HG03342 (cell line): ENCODE data around the gene DHDDS.

Experiments used
- ATAC-seq: cut with Tn5 transposase; IDR thresholded peaks from one replicate; pipeline ENCODE4 v1.9.1; 2021; ENCODE audit warnings: mild to moderate bottlenecking, moderate library complexity; ENCODE audit not compliant: unreplicated experiment

The DHDDS gene

GRCh38 chr1:26417111-26417759, 14.9 kb upstream of the DHDDS start:
- ATAC-seq: no peak

GRCh38 chr1:26418865-26419349, 13.2 kb upstream of the DHDDS start:
- no peak for ATAC-seq

GRCh38 chr1:26419494-26419893, 12.6 kb upstream of the DHDDS start:
- no peak for ATAC-seq

- no peak for ATAC-seq
Observed at GRCh38 chr1:26429721-26430120, 2.4 kb upstream of the DHDDS start.

- ATAC-seq: no peak
Observed at GRCh38 chr1:26432793-26433192, 672 bp downstream of the DHDDS start.

GRCh38 chr1:26434161-26434752, 2.1 kb downstream of the DHDDS start:
- ATAC-seq: no peak

GRCh38 chr1:26438041-26438440, 5.9 kb downstream of the DHDDS start:
- ATAC-seq: no peak

- no peak for ATAC-seq
Observed at GRCh38 chr1:26440259-26440658, 8.1 kb downstream of the DHDDS start.

GRCh38 chr1:26449868-26450267, 17.7 kb downstream of the DHDDS start:
- no peak for ATAC-seq

- ATAC-seq: no peak
Observed at GRCh38 chr1:26450908-26451307, 18.8 kb downstream of the DHDDS start.

GRCh38 chr1:26452459-26453183, 20.5 kb downstream of the DHDDS start:
- ATAC-seq: no peak

GRCh38 chr1:26459148-26459547, 27.0 kb downstream of the DHDDS start:
- ATAC-seq: no peak

GRCh38 chr1:26459573-26460031, 27.5 kb downstream of the DHDDS start:
- no peak for ATAC-seq

- no peak for ATAC-seq
Observed at GRCh38 chr1:26468911-26469310, 36.8 kb downstream of the DHDDS start.

- ATAC-seq: no peak
Observed at GRCh38 chr1:26469558-26469957, 37.4 kb downstream of the DHDDS start.

- no peak for ATAC-seq
Observed at GRCh38 chr1:26470878-26471497, 38.9 kb downstream of the DHDDS start.

- ATAC-seq: peak; percentile 3
Observed at GRCh38 chr1:26471498-26472319, 39.6 kb downstream of the DHDDS start.

GRCh38 chr1:26472320-26472900, 40.3 kb downstream of the DHDDS start, which contains the start of gene HMGN2:
TSS of gene HMGN2 (plus strand) at chr1:26472440. CDS start at chr1:26472613, 173 bp downstream.
- ATAC-seq: peak; percentile 45

GRCh38 chr1:26472901-26473845, 41.1 kb downstream of the DHDDS start:
- peak; percentile 65 for ATAC-seq
